ENCODE data around the gene SEMA7A. TPM values are rescaled to one million over a fixed set of nuclear protein-coding genes. Genes with fewer than 3 reads are reported as not detected.

SEMA7A gene
- total RNA-seq, 1 donor from 2014 or later = 178 TPM

DNA sequence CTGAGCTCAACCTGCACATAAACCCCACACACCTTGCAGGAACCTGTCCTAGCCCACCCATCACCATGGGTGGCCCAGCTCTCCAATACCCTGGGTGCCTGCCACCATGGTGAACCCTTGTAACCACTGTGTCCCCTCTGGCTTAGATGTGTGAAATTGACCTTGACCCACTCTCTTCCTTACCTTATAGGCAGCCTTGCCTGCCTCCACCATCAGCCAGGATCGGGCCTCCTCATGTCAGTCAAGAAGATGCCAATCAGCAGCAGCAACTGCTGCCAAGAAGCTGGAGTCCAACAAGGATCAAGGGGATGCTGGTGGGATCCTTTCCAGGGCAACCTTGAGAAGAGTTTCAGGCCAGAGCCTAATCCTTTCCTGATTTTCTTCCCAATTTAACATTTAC lies 57.5 kb downstream of the SEMA7A start:
- ATAC-seq (ENCODE audit: low read depth) (no peak), DNase-seq (no peak)
- Mint-ChIP-seq H3K4me1 (peaks cover 36% of the 10 kb centered on the region), H3K27me3 (peaks cover under 1% of the 10 kb centered on the region), H3K36me3 (ENCODE audit: low read depth) (no peaks in the 10 kb centered on the region), H3K27ac (no peak overlapping the region), H3K9me3 (no peaks in the 10 kb centered on the region), H3K4me3 (no peak overlapping the region)
- TF ChIP-seq, protein P1, sequence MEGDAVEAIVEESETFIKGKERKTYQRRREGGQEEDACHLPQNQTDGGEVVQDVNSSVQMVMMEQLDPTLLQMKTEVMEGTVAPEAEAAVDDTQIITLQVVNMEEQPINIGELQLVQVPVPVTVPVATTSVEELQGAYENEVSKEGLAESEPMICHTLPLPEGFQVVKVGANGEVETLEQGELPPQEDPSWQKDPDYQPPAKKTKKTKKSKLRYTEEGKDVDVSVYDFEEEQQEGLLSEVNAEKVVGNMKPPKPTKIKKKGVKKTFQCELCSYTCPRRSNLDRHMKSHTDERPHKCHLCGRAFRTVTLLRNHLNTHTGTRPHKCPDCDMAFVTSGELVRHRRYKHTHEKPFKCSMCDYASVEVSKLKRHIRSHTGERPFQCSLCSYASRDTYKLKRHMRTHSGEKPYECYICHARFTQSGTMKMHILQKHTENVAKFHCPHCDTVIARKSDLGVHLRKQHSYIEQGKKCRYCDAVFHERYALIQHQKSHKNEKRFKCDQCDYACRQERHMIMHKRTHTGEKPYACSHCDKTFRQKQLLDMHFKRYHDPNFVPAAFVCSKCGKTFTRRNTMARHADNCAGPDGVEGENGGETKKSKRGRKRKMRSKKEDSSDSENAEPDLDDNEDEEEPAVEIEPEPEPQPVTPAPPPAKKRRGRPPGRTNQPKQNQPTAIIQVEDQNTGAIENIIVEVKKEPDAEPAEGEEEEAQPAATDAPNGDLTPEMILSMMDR (IDR thresholded peaks at IDR 0.05) = no peak
- intact Hi-C loops (cut with micrococcal nuclease) = no loop called here
- POLR2A ChIA-PET = interaction anchor here (0.6 to 1.5 kb wide), 8 partner anchors 9 to 318 kb away, joined by 3 to 6 read pairs (median 4); partner anchors contain the start of genes ARID3B and UBL7
- CTCF ChIA-PET = interaction anchor here (1.0 to 12.5 kb wide), 11 partner anchors 8 to 395 kb away, joined by 3 to 403 read pairs (median 6); partner anchors contain the start of genes SEMA7A and UBL7

- peaks cover 3% of the 10 kb centered on the region for H3K27me3 Mint-ChIP-seq
- TF ChIP-seq, protein P1 (IDR thresholded peaks at IDR 0.05) = no peak
- no peaks in the 10 kb centered on the region for H3K36me3 Mint-ChIP-seq (ENCODE audit: low read depth)
- peak overlapping the region; percentile 81 for H3K4me3 Mint-ChIP-seq
- POLR2A ChIA-PET = interaction anchor here (0.6 to 1.5 kb wide), 10 partner anchors 9 to 319 kb away, joined by 3 to 6 read pairs (median 3); partner anchors contain the start of genes ARID3B and UBL7
- CTCF ChIA-PET = interaction anchor here (0.6 to 12.5 kb wide), 12 partner anchors 9 to 396 kb away, joined by 3 to 403 read pairs (median 6); partner anchors contain the start of genes SEMA7A and UBL7
- intact Hi-C loops (cut with micrococcal nuclease) = loop anchor here (1.0 kb wide), 1 partner anchor 63 kb away; no protein-coding TSS in a partner anchor
- peaks cover 36% of the 10 kb centered on the region for H3K4me1 Mint-ChIP-seq
- peak; percentile 64 for DNase-seq
- H3K27ac Mint-ChIP-seq = peak overlapping the region; percentile 1
- ATAC-seq (ENCODE audit: low read depth) = peak; percentile 47
- no peaks in the 10 kb centered on the region for H3K9me3 Mint-ChIP-seq
These were observed 58.5 kb downstream of the SEMA7A start for GRCh38 chr15:74375303-74375693.

- Mint-ChIP-seq H3K27me3 (peaks cover 6% of the 10 kb centered on the region), H3K4me1 (peaks cover 36% of the 10 kb centered on the region), H3K4me3 (peak overlapping the region; percentile 81), H3K36me3 (ENCODE audit: low read depth) (no peaks in the 10 kb centered on the region), H3K27ac (peak overlapping the region; percentile 1), H3K9me3 (no peaks in the 10 kb centered on the region)
- TF ChIP-seq, protein P1 (IDR thresholded peaks at IDR 0.05) = no peak
- ChIA-PET POLR2A (interaction anchor here (0.6 to 1.5 kb wide), 5 partner anchors 9 to 167 kb away, joined by 3 to 10 read pairs (median 3); partner anchors contain the start of genes ARID3B, SEMA7A and UBL7), CTCF (interaction anchor here (0.6 to 12.5 kb wide), 11 partner anchors 8 to 641 kb away, joined by 3 to 403 read pairs (median 5); partner anchors contain the start of genes SEMA7A and UBL7)
- intact Hi-C loops (cut with micrococcal nuclease) = loop anchor here (1.0 to 5.0 kb wide), 7 partner anchors 8 to 578 kb away; partner anchors contain the start of gene UBL7
- ATAC-seq (ENCODE audit: low read depth) (peak; percentile 0), DNase-seq (no peak)
These were observed 59.0 kb downstream of the SEMA7A start for GRCh38 chr15:74374648-74375302.

DNA sequence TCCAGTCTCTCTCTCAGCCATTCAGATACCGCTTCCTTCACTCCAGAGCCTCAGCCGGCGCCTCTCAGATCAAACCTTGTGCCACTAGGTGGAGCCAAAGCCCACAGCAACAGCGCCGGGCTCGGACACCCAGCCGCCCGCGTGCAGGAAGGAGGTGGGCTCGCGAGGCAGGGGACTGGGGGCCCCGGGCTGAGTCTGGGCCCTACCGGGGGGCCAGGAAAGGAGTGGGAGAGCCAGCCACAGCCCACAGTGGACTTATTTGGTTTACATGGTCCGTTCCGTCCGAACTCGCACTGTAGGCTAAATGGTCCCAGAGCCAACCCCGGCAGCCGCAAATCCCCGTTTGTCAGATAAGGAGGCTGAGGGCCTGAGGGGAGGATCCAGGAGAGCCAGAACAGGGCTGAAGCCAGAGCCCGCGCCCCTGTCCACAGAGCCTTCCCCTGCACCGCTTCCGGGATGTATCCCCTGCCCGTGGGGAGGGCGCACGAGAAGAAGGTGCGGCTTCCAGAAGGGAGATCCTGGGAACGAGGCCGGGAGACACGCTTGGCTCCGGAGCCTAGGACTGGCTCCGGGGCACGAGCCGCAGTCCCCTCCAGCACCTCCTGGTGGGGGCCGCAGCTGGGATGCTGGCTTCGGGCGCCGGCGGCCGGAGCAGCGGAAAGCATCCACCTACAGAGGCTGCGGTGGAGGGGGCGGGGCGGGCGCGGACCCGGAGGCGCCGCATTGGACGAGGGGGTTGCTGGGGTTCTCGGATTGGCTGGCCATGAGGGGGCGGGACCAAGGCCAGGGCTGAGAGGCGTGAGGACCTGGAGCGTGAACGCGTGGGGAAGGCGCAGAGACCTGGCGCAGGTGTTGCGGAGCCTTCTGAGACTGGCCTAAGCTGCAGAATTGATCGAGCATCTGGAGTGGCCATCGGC lies 59.8 kb downstream of the SEMA7A start:
- DNase-seq (peak; percentile 89), ATAC-seq (ENCODE audit: low read depth) (peak; percentile 94)
- Mint-ChIP-seq H3K4me1 (peaks cover 29% of the 10 kb centered on the region), H3K27me3 (peaks cover 9% of the 10 kb centered on the region), H3K36me3 (ENCODE audit: low read depth) (no peaks in the 10 kb centered on the region), H3K4me3 (peak overlapping the region; percentile 81), H3K9me3 (no peaks in the 10 kb centered on the region), H3K27ac (peak overlapping the region; percentile 12)
- intact Hi-C loops (cut with micrococcal nuclease) = loop anchor here (1.0 to 5.0 kb wide), 8 partner anchors 8 to 578 kb away; partner anchors contain the start of gene UBL7
- ChIA-PET CTCF (interaction anchor here (1.0 to 12.5 kb wide), 15 partner anchors 7 to 642 kb away, joined by 3 to 403 read pairs (median 5); partner anchors contain the start of genes RPP25, SEMA7A and UBL7), POLR2A (interaction anchor here (0.6 to 1.0 kb wide), 4 partner anchors 10 to 168 kb away, joined by 3 to 10 read pairs (median 4); partner anchors contain the start of genes SEMA7A and UBL7)
- TF ChIP-seq, protein P1 (IDR thresholded peaks at IDR 0.05) = peak; percentile 32

All from activated B cell treated with CpG ODN at 0.5 μM for 24 hours (primary cell).